ENCODE measurements around the gene PPIA.
"Not testable (repeated sequence)": the region's sequence is repeated elsewhere in the genome, so short reads cannot be mapped to it uniquely, and the experiment has no call there.

PPIA gene

GRCh38 chr7:44783407-44783806 is 13.1 kb upstream of the PPIA start:
- TF ChIP-seq EZH2 (IDR thresholded peaks at IDR 0.05; ENCODE audit: borderline replicate concordance, low read depth, low read length, severe bottlenecking) (no peak), CTCF (IDR thresholded peaks at IDR 0.05; ENCODE audit: borderline replicate concordance, extremely low read depth, low read length, poor library complexity, severe bottlenecking) (no peak)
- no peak for ATAC-seq (ENCODE audit: insufficient read depth, low read depth)
- no peak overlapping the region for H3K9ac ChIP-seq (ENCODE audit: low read depth, low read length)

GRCh38 chr7:44784364-44784763 is 12.1 kb upstream of the PPIA start:
- no peak overlapping the region for H3K4me2 ChIP-seq (ENCODE audit: insufficient read depth, low read length)
- no peak overlapping the region for H3K9ac ChIP-seq (ENCODE audit: low read depth, low read length)
- no peak overlapping the region for H3K4me3 ChIP-seq (ENCODE audit: low read depth in 1 of 2, low read length in 2 of 2)
- H3K36me3 ChIP-seq (ENCODE audit: insufficient read depth, low read length): no peaks in the 10 kb centered on the region
- H3K4me1 ChIP-seq (ENCODE audit: insufficient read depth, low read length): no peaks in the 10 kb centered on the region
- no peaks in the 10 kb centered on the region for H3K79me2 ChIP-seq (ENCODE audit: insufficient read depth, low read length)
- no peaks in the 10 kb centered on the region for H3K27me3 ChIP-seq (ENCODE audit: insufficient read depth, low read length, poor library complexity)
- DNase-seq (no peak), ATAC-seq (ENCODE audit: insufficient read depth, low read depth) (no peak)
- peaks cover 6% of the 10 kb centered on the region for H3K9me3 ChIP-seq (ENCODE audit: insufficient read depth, low read length, severe bottlenecking)
- H3K27ac ChIP-seq (ENCODE audit: low read length): no peak overlapping the region
- H2AFZ ChIP-seq (ENCODE audit: low read depth, low read length): no peak overlapping the region
- no peaks in the 10 kb centered on the region for H4K20me1 ChIP-seq (ENCODE audit: insufficient read depth, low read length)
- TF ChIP-seq CTCF (IDR thresholded peaks at IDR 0.05; ENCODE audit: borderline replicate concordance, extremely low read depth, low read length, poor library complexity, severe bottlenecking): no peak
- no peak for TF ChIP-seq EZH2 (IDR thresholded peaks at IDR 0.05; ENCODE audit: borderline replicate concordance, low read depth, low read length, severe bottlenecking)

More at GRCh38 chr7:44783407-44783806, 13.1 kb upstream of the PPIA start:
- Histone ChIP-seq H3K79me2 (ENCODE audit: insufficient read depth, low read length) (no peaks in the 10 kb centered on the region), H3K9me3 (ENCODE audit: insufficient read depth, low read length, severe bottlenecking) (peaks cover 6% of the 10 kb centered on the region), H3K4me3 (ENCODE audit: low read depth in 1 of 2, low read length in 2 of 2) (no peak overlapping the region), H3K4me1 (ENCODE audit: insufficient read depth, low read length) (no peaks in the 10 kb centered on the region), H2AFZ (ENCODE audit: low read depth, low read length) (no peak overlapping the region), H3K4me2 (ENCODE audit: insufficient read depth, low read length) (no peak overlapping the region), H3K36me3 (ENCODE audit: insufficient read depth, low read length) (no peaks in the 10 kb centered on the region), H3K27ac (ENCODE audit: low read length) (no peak overlapping the region), H3K27me3 (ENCODE audit: insufficient read depth, low read length, poor library complexity) (no peaks in the 10 kb centered on the region), H4K20me1 (ENCODE audit: insufficient read depth, low read length) (no peaks in the 10 kb centered on the region)
- no peak for DNase-seq

DNA sequence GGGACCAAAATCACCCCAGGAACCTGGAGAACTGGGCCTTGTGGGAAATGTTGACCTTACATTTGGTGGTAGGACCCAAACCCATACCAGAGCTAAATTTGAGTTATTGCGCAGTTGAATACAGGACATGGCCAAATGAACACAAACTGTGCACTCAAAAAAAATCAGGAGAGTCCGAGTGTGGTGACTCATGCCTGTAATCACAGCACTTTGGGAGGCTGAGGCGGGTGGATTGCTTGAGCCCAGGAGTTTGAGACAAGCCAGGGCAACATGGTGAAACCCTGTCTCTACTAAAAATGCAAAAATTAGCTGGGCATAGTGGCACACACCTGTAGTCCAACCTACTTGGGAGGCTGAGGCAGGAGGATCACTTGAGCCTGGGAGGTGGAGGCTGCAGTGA is 11.3 kb upstream of the PPIA start:
- not testable (repeated sequence) for H3K9me3 ChIP-seq (ENCODE audit: insufficient read depth, low read length, severe bottlenecking); H3K4me1 ChIP-seq (ENCODE audit: insufficient read depth, low read length); H4K20me1 ChIP-seq (ENCODE audit: insufficient read depth, low read length); DNase-seq; H3K27me3 ChIP-seq (ENCODE audit: insufficient read depth, low read length, poor library complexity); H3K79me2 ChIP-seq (ENCODE audit: insufficient read depth, low read length); H3K36me3 ChIP-seq (ENCODE audit: insufficient read depth, low read length); H3K9ac ChIP-seq (ENCODE audit: low read depth, low read length); H2AFZ ChIP-seq (ENCODE audit: low read depth, low read length); H3K4me3 ChIP-seq (ENCODE audit: low read depth in 1 of 2, low read length in 2 of 2); H3K4me2 ChIP-seq (ENCODE audit: insufficient read depth, low read length); H3K27ac ChIP-seq (ENCODE audit: low read length); ATAC-seq (ENCODE audit: insufficient read depth, low read depth)

DNA sequence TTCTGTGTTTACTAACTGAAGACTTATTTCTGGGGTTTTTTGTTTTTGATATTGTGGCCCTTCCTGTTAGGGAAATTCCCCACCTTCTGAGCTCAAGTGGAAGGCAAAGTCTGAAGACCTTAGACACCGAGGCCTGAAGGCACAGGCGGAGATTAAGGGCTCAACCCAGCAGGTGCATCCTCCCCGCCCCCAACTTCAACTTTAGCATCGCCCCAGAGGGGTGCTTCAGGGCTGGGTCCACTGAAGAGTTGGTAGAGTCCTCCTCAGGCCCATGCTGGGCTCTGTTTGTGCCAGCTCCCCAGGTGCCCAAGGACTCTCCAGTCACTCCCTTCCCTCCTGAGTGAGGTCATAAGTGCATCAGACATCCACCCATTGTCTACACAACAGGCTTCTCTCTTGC is 9.4 kb upstream of the PPIA start:
- H3K36me3 ChIP-seq (ENCODE audit: insufficient read depth, low read length): no peaks in the 10 kb centered on the region
- peaks cover 6% of the 10 kb centered on the region for H3K9me3 ChIP-seq (ENCODE audit: insufficient read depth, low read length, severe bottlenecking)
- no peaks in the 10 kb centered on the region for H3K27me3 ChIP-seq (ENCODE audit: insufficient read depth, low read length, poor library complexity)
- ATAC-seq (ENCODE audit: insufficient read depth, low read depth) (no peak), DNase-seq (no peak)
- H3K4me1 ChIP-seq (ENCODE audit: insufficient read depth, low read length): no peaks in the 10 kb centered on the region
- no peak overlapping the region for H3K27ac ChIP-seq (ENCODE audit: low read length)
- no peak overlapping the region for H3K4me3 ChIP-seq (ENCODE audit: low read depth in 1 of 2, low read length in 2 of 2)
- H4K20me1 ChIP-seq (ENCODE audit: insufficient read depth, low read length): no peaks in the 10 kb centered on the region
- H3K9ac ChIP-seq (ENCODE audit: low read depth, low read length): no peak overlapping the region
- H3K4me2 ChIP-seq (ENCODE audit: insufficient read depth, low read length): no peak overlapping the region
- no peaks in the 10 kb centered on the region for H3K79me2 ChIP-seq (ENCODE audit: insufficient read depth, low read length)
- TF ChIP-seq CTCF (IDR thresholded peaks at IDR 0.05; ENCODE audit: borderline replicate concordance, extremely low read depth, low read length, poor library complexity, severe bottlenecking) (no peak), EZH2 (IDR thresholded peaks at IDR 0.05; ENCODE audit: borderline replicate concordance, low read depth, low read length, severe bottlenecking) (no peak)
- H2AFZ ChIP-seq (ENCODE audit: low read depth, low read length): no peak overlapping the region
